HCT116 (cell line): ENCODE measurements around the gene VHLL. TPM values are rescaled to one million over a fixed set of nuclear protein-coding genes. Genes with fewer than 3 reads are reported as not detected.

ENCODE experiments used
- ATAC-seq: fragments of 200-7000 bp; cut with Tn5 transposase; 2 replicates; pipeline ENCODE4 v1.9.1; 2020; ENCODE audit warnings: mild to moderate bottlenecking, moderate library complexity
- BruUV-seq: library from RNA; stranded (reverse); fragments of 400-500 nt; replicated peaks from 2 replicates; lab custom pipeline; 2021; lab: Mats Ljungman, UMichigan
- CTCF ChIA-PET: fragments of 300-600 bp; sonication (Branson Sonifier 250); formaldehyde crosslinking; loops from one replicate; lab custom pipeline; 2021; ENCODE audit warnings: antibody characterized with exemption; lab: Charles Lee
- POLR2A ChIA-PET: fragments of 300-600, 350-600 bp; sonication (Branson Sonifier 250); formaldehyde crosslinking; loops from one replicate; lab custom pipeline; 2021; ENCODE audit warnings: antibody characterized with exemption; lab: Charles Lee
- RAD21 ChIA-PET, 2 experiments: fragments of 300-600 bp; sonication (Branson Sonifier 250); formaldehyde crosslinking; loops; one replicate each; lab custom pipeline; 2023; ENCODE audit warnings: low total read pairs in 2 of 2; ENCODE audit not compliant: uncharacterized antibody in 2 of 2, unreplicated experiment in 2 of 2, low non-redundant PET in 1 of 2; lab: Charles Lee
- DNase-seq: peaks from one replicate; pipeline ENCODE4 v3.0.0-alpha.2; 2010; ENCODE audit warnings: low read depth, low spot score
- H2AFZ ChIP-seq: fragments of 200-600 bp; shearing (Covaris generic), sonication (generic); 2 replicates; pipeline ENCODE4 v1.6.1; 2017; ENCODE audit warnings: low read depth, mixed run types, mixed read lengths, antibody characterized with exemption, low read length; ENCODE audit not compliant: poor library complexity, severe bottlenecking
- H3K27ac ChIP-seq: 2 replicates; pipeline ENCODE4 v1.5.1; 2012; ENCODE audit warnings: low read depth, low read length
- H3K27me3 ChIP-seq: fragments of 200-600 bp; sonication (generic); 2 replicates; pipeline ENCODE4 v1.6.1; 2016; ENCODE audit warnings: mixed run types, low read length, mixed read lengths; ENCODE audit not compliant: insufficient read depth
- H3K36me3 ChIP-seq, 2 experiments: fragments of 200-500 bp in 1 of 2; fragments of 200-600 bp in 1 of 2; sonication (Bioruptor generic) in 1 of 2; sonication (generic) in 1 of 2; 2 replicates each; pipeline versions ENCODE4 v1.5.1 to v1.6.1; 2014 to 2016; ENCODE audit warnings: low read length in 2 of 2, inconsistent platforms in 1 of 2, mixed read lengths in 1 of 2, mixed run types in 1 of 2; ENCODE audit not compliant: insufficient read depth in 2 of 2, control insufficient read depth in 1 of 2
- H3K4me1 ChIP-seq, 2 experiments: fragments of 200-600 bp in 1 of 2; sonication (generic) in 1 of 2; 2 replicates each; pipeline versions ENCODE4 v1.5.1 to v1.6.1; 2012 to 2017; ENCODE audit warnings: low read length in 2 of 2, inconsistent platforms in 1 of 2, mild to moderate bottlenecking in 1 of 2, mixed read lengths in 1 of 2, mixed run types in 1 of 2, moderate library complexity in 1 of 2; ENCODE audit not compliant: insufficient read depth in 2 of 2, control insufficient read depth in 1 of 2
- H3K4me2 ChIP-seq: fragments of 200-600 bp; sonication (generic); 2 replicates; pipeline ENCODE4 v1.6.1; 2017; ENCODE audit warnings: mixed run types, low read length, mixed read lengths
- H3K4me3 ChIP-seq, 2 experiments: fragments of 200-600 bp in 1 of 2; sonication (generic) in 1 of 2; replicated peaks in 1 of 2; 2 replicates each; pipeline ENCODE4 v1.5.1; 2011 to 2016; ENCODE audit warnings: low read length in 2 of 2, control low read depth in 1 of 2, low read depth in 1 of 2, mild to moderate bottlenecking in 1 of 2, mixed read lengths in 1 of 2, mixed run types in 1 of 2
- H3K79me2 ChIP-seq: fragments of 200-600 bp; sonication (generic); 2 replicates; pipeline ENCODE4 v1.6.1; 2017; ENCODE audit warnings: mild to moderate bottlenecking, mixed run types, low read length, moderate library complexity, mixed read lengths; ENCODE audit not compliant: insufficient read depth
- H3K9ac ChIP-seq: fragments of 200-600 bp; sonication (generic); 2 replicates; pipeline ENCODE4 v1.6.1; 2016; ENCODE audit warnings: low read length, mixed read lengths
- H3K9me2 ChIP-seq: fragments of 200-600 bp; sonication (generic), shearing (Covaris generic); 2 replicates; pipeline ENCODE4 v1.6.1; 2017; ENCODE audit warnings: mixed run types, mild to moderate bottlenecking, moderate library complexity; ENCODE audit not compliant: insufficient read depth
- H3K9me3 ChIP-seq, 2 experiments: fragments of 200-500 bp in 1 of 2; fragments of 200-600 bp in 1 of 2; sonication (Bioruptor generic) in 1 of 2; sonication (generic) in 1 of 2; 2 replicates each; pipeline ENCODE4 v1.6.1; 2014 to 2017; ENCODE audit warnings: low read length in 2 of 2, mixed read lengths in 2 of 2, inconsistent platforms in 1 of 2, low read depth in 1 of 2, mild to moderate bottlenecking in 1 of 2, mixed run types in 1 of 2, moderate library complexity in 1 of 2; ENCODE audit not compliant: control insufficient read depth in 1 of 2, insufficient read depth in 1 of 2
- H4K20me1 ChIP-seq: fragments of 200-600 bp; sonication (generic), shearing (Covaris generic); 2 replicates; pipeline ENCODE4 v1.6.1; 2017; ENCODE audit warnings: mixed run types, mild to moderate bottlenecking, moderate library complexity; ENCODE audit not compliant: insufficient read depth
- ELF1 ChIP-seq: IDR thresholded peaks from 2 replicates; pipeline ENCODE4 v1.6.1; 2012; ENCODE audit warnings: low read depth, borderline replicate concordance
- SRF ChIP-seq: IDR thresholded peaks from 2 replicates; pipeline ENCODE4 v1.6.1; 2012; ENCODE audit warnings: low read depth
- ZFX ChIP-seq: fragments of 450-650 bp; IDR thresholded peaks from 2 replicates; pipeline ENCODE4 v1.6.1; 2017
- ZNF274 ChIP-seq: fragments of 200-500 bp; sonication (Bioruptor generic); IDR thresholded peaks from 2 replicates; pipeline ENCODE4 v1.6.1; 2014; ENCODE audit warnings: mild to moderate bottlenecking, low read depth, low read length, inconsistent platforms
- intact Hi-C: fragments of 100-400 bp; cut with micrococcal nuclease; formaldehyde crosslinking; loops from 2 replicates; pipeline ENCODE4 v1.10.0; 2022
- total RNA-seq: library from RNA; stranded (reverse); gene quantifications from one replicate; pipeline ENCODE4 v1.2.1, GENCODE V29; 2021; ENCODE audit not compliant: unreplicated experiment
- TF ChIP-seq, protein P1 (sequence below): IDR thresholded peaks from 2 replicates; pipeline ENCODE4 v1.6.1; 2011; ENCODE audit warnings: mild to moderate bottlenecking, low read length, moderate library complexity; ENCODE audit not compliant: insufficient replicate concordance; ENCODE audit errors: extremely low read depth

VHLL gene
- total RNA-seq, 1 experiment from 2014 or later: not detected

DNA sequence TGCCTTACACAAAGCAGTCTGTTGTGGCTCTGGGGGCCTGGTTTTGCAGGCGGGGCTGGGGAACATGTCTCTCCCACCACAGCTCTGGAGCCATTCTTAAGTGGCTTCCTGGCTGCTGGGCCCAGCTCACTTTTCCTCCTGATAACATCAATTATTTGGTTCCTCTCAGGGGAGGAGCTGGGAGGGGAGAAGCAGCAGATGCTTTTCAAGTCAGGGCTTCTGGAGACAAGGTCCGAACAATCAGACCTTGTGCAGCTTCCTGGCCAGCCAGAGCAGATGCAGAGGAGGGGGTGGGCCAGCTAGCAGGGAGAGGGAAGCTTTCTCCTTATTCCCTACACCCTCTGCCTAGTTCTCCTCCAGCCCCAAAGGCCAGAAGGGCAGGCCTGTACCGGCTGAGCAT is 47.6 kb downstream of the VHLL start:
- TF ChIP-seq ZNF274: no peak
- TF ChIP-seq, all 23 proteins: peak for 0
- Histone ChIP-seq H3K9ac (no peak overlapping the region), H3K36me3 (peaks cover 47 to 57% of the 10 kb centered on the region in 2 experiments), H3K4me2 (no peak overlapping the region), H4K20me1 (peaks cover 3% of the 10 kb centered on the region; the same call in 1 of the 2 replicates), H3K9me2 (no peaks in the 10 kb centered on the region), H3K27ac (no peak overlapping the region), H3K27me3 (no peaks in the 10 kb centered on the region), H2AFZ (no peak overlapping the region), H3K9me3 (no peaks in the 10 kb centered on the region), H3K4me3 (no peak overlapping the region), H3K4me1 (peaks cover 8 to 18% of the 10 kb centered on the region in 2 experiments), H3K79me2 (no peaks in the 10 kb centered on the region)
- ChIA-PET CTCF (interaction anchor here (1.0 kb wide), 1 partner anchor 8 kb away, joined by 3 read pairs; no protein-coding TSS in a partner anchor), POLR2A (no interaction called here), RAD21 (no interaction called here)
- ATAC-seq (no peak), DNase-seq (no peak)
- intact Hi-C loops: no loop called here
- no TSS peak for BruUV-seq

DNA sequence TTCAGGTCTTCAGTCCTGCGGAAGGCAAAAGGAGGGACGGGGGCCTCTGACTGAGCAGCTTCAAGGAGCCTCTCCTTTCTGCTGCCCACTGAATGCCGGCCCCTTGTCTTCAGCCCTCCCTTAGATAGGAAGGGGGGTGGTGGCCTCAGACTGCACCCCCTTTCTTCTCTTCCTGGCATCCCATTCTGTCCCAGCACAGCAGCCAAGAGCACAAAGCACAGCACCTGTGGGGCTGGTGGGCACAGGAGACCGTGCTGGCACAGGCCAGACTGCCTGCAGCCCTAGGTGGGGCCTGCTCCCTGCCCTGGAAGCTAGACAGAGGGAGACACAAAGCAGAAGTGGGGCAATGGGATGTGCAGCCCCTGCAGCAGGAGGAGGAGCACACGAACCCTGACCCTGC is 49.5 kb downstream of the VHLL start:
- peaks cover 3% of the 10 kb centered on the region; the same call in 1 of the 2 replicates for H4K20me1 ChIP-seq
- no peak overlapping the region for H3K4me3 ChIP-seq
- no peaks in the 10 kb centered on the region for H3K9me2 ChIP-seq
- no peak overlapping the region for H3K9ac ChIP-seq
- H2AFZ ChIP-seq: no peak overlapping the region
- no peaks in the 10 kb centered on the region for H3K9me3 ChIP-seq
- CTCF ChIA-PET: no interaction called here
- POLR2A ChIA-PET: no interaction called here
- H3K4me2 ChIP-seq: no peak overlapping the region
- BruUV-seq: no TSS peak
- no peaks in the 10 kb centered on the region for H3K27me3 ChIP-seq
- RAD21 ChIA-PET: no interaction called here
- peaks cover 8 to 19% of the 10 kb centered on the region in 2 experiments for H3K4me1 ChIP-seq
- no peak for DNase-seq
- TF ChIP-seq, protein P1, sequence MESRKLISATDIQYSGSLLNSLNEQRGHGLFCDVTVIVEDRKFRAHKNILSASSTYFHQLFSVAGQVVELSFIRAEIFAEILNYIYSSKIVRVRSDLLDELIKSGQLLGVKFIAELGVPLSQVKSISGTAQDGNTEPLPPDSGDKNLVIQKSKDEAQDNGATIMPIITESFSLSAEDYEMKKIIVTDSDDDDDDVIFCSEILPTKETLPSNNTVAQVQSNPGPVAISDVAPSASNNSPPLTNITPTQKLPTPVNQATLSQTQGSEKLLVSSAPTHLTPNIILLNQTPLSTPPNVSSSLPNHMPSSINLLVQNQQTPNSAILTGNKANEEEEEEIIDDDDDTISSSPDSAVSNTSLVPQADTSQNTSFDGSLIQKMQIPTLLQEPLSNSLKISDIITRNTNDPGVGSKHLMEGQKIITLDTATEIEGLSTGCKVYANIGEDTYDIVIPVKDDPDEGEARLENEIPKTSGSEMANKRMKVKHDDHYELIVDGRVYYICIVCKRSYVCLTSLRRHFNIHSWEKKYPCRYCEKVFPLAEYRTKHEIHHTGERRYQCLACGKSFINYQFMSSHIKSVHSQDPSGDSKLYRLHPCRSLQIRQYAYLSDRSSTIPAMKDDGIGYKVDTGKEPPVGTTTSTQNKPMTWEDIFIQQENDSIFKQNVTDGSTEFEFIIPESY: no peak
- TF ChIP-seq ZFX: no peak
- no peak for TF ChIP-seq SRF
- TF ChIP-seq ELF1: no peak
- no peaks in the 10 kb centered on the region for H3K79me2 ChIP-seq
- H3K27ac ChIP-seq: no peak overlapping the region
- intact Hi-C loops: no loop called here
- no peak for ATAC-seq
- H3K36me3 ChIP-seq: peaks cover 36 to 49% of the 10 kb centered on the region in 2 experiments

Other genes starting within 250 kb of the VHLL start
- 68.4 TPM for gene UBQLN4, start 245.5 kb downstream of the VHLL start, total RNA-seq
- gene LAMTOR2, start 244.5 kb downstream of the VHLL start, total RNA-seq: 60.2 TPM
- gene RAB25, start 238.1 kb downstream of the VHLL start, total RNA-seq: 142 TPM
- 6.1 TPM for gene MEX3A, start 216.8 kb downstream of the VHLL start, total RNA-seq
- 528 TPM for gene LMNA, start 184.6 kb downstream of the VHLL start, total RNA-seq
- gene SEMA4A, start 145.7 kb downstream of the VHLL start, total RNA-seq: 0.39 TPM
- 17.5 TPM for gene SLC25A44, start 105.2 kb downstream of the VHLL start, total RNA-seq
- 52.6 TPM for gene PMF1, start 86.3 kb downstream of the VHLL start, total RNA-seq
- 1.4 TPM for gene BGLAP, start 57.1 kb downstream of the VHLL start, total RNA-seq
- gene PAQR6, start 51.3 kb downstream of the VHLL start, total RNA-seq: 10.9 TPM
- gene SMG5, start 16.5 kb downstream of the VHLL start, total RNA-seq: 75.2 TPM
- 6.3 TPM for gene TMEM79, start 15.0 kb downstream of the VHLL start, total RNA-seq
- 27.8 TPM for gene GLMP, start 3.6 kb downstream of the VHLL start, total RNA-seq
- gene CCT3, start 39.0 kb upstream of the VHLL start, total RNA-seq: 619 TPM
- gene TSACC, start 39.2 kb upstream of the VHLL start, total RNA-seq: 1.0 TPM
- 5.7 TPM for gene RHBG, start 69.9 kb upstream of the VHLL start, total RNA-seq
- gene MEF2D, start 201.5 kb upstream of the VHLL start, total RNA-seq: 44.2 TPM